Measurements from ENCODE around the gene ASXL1. TPM values are rescaled to one million over a fixed set of nuclear protein-coding genes. Genes with fewer than 3 reads are reported as not detected.

ASXL1 gene
- total RNA-seq, 1 donor from 2014 or later, result 90.8 TPM

GRCh38 chr20:32480371-32481241, 122.5 kb downstream of the ASXL1 start:
- TF ChIP-seq CTCF (IDR thresholded peaks at IDR 0.05; ENCODE audit: unreplicated experiment), result no peak
- Mint-ChIP-seq H3K9me3 (ENCODE audit: unreplicated experiment) (no peaks in the 10 kb centered on the region), H3K36me3 (ENCODE audit: low read depth, unreplicated experiment) (peaks cover 25% of the 10 kb centered on the region), H3K27me3 (ENCODE audit: unreplicated experiment) (peaks cover 28% of the 10 kb centered on the region), H3K27ac (ENCODE audit: unreplicated experiment) (peak overlapping the region; percentile 84), H3K4me1 (ENCODE audit: unreplicated experiment) (peaks cover 64% of the 10 kb centered on the region), H3K4me3 (ENCODE audit: unreplicated experiment) (peak overlapping the region; percentile 93)
- DNase-seq (ENCODE audit: low spot score), result no peak

- no peak for TF ChIP-seq CTCF (IDR thresholded peaks at IDR 0.05; ENCODE audit: unreplicated experiment)
- Mint-ChIP-seq H3K4me3 (ENCODE audit: unreplicated experiment) (peak overlapping the region; percentile 93), H3K27ac (ENCODE audit: unreplicated experiment) (peak overlapping the region; percentile 70), H3K27me3 (ENCODE audit: unreplicated experiment) (peaks cover 24% of the 10 kb centered on the region), H3K4me1 (ENCODE audit: unreplicated experiment) (peaks cover 64% of the 10 kb centered on the region), H3K9me3 (ENCODE audit: unreplicated experiment) (no peaks in the 10 kb centered on the region), H3K36me3 (ENCODE audit: low read depth, unreplicated experiment) (peaks cover 23% of the 10 kb centered on the region)
- no peak for DNase-seq (ENCODE audit: low spot score)
These were observed 123.4 kb downstream of the ASXL1 start for GRCh38 chr20:32481311-32482142.

- H3K9me3 Mint-ChIP-seq (ENCODE audit: unreplicated experiment), result no peaks in the 10 kb centered on the region
- H3K36me3 Mint-ChIP-seq (ENCODE audit: low read depth, unreplicated experiment), result peaks cover 21% of the 10 kb centered on the region
- peak overlapping the region; percentile 70 for H3K27ac Mint-ChIP-seq (ENCODE audit: unreplicated experiment)
- peaks cover 62% of the 10 kb centered on the region for H3K4me1 Mint-ChIP-seq (ENCODE audit: unreplicated experiment)
- peaks cover 23% of the 10 kb centered on the region for H3K27me3 Mint-ChIP-seq (ENCODE audit: unreplicated experiment)
- no peak for DNase-seq (ENCODE audit: low spot score)
- H3K4me3 Mint-ChIP-seq (ENCODE audit: unreplicated experiment), result peak overlapping the region; percentile 93
- TF ChIP-seq CTCF (IDR thresholded peaks at IDR 0.05; ENCODE audit: unreplicated experiment), result no peak
These were observed 124.0 kb downstream of the ASXL1 start for GRCh38 chr20:32482143-32482441.

GRCh38 chr20:32482442-32483261, 124.5 kb downstream of the ASXL1 start:
- Mint-ChIP-seq H3K4me1 (ENCODE audit: unreplicated experiment) (peaks cover 60% of the 10 kb centered on the region), H3K27ac (ENCODE audit: unreplicated experiment) (peak overlapping the region; percentile 83), H3K27me3 (ENCODE audit: unreplicated experiment) (peaks cover 23% of the 10 kb centered on the region), H3K36me3 (ENCODE audit: low read depth, unreplicated experiment) (peaks cover 21% of the 10 kb centered on the region), H3K4me3 (ENCODE audit: unreplicated experiment) (peak overlapping the region; percentile 93), H3K9me3 (ENCODE audit: unreplicated experiment) (no peaks in the 10 kb centered on the region)
- TF ChIP-seq CTCF (IDR thresholded peaks at IDR 0.05; ENCODE audit: unreplicated experiment), result no peak
- peak; percentile 53 for DNase-seq (ENCODE audit: low spot score)

All from endothelial cell (in vitro differentiated cells).